Liver (tissue), 3 donors: ENCODE results near the gene RBPJ.

Experiments used
- EGR1 ChIP-seq, 2 donors: IDR thresholded peaks; 2 replicates each; pipeline ENCODE4 v1.6.1; 2016 to 2018; ENCODE audit warnings: antibody characterized with exemption in 2 of 2, low read depth in 2 of 2
- FOXA1 ChIP-seq: IDR thresholded peaks from 2 replicates; pipeline ENCODE4 v1.6.1; 2016; ENCODE audit warnings: antibody characterized with exemption
- GABPA ChIP-seq, 2 donors: IDR thresholded peaks in 1 of 2; conservative IDR thresholded peaks in 1 of 2; 2 replicates each; pipeline ENCODE4 v1.6.1; 2016; ENCODE audit warnings: antibody characterized with exemption in 2 of 2, mild to moderate bottlenecking in 1 of 2, moderate library complexity in 1 of 2
- NR2F2 ChIP-seq: IDR thresholded peaks from 2 replicates; pipeline ENCODE4 v1.6.1; 2016; ENCODE audit warnings: antibody characterized with exemption
- RAD21 ChIP-seq, 2 donors: IDR thresholded peaks; 2 replicates each; pipeline ENCODE4 v1.6.1; 2016; ENCODE audit warnings: antibody characterized with exemption in 2 of 2, mild to moderate bottlenecking in 2 of 2
- RXRA ChIP-seq, 2 donors: IDR thresholded peaks; 2 replicates each; pipeline ENCODE4 v1.6.1; 2017 to 2018; ENCODE audit warnings: antibody characterized with exemption in 2 of 2, mild to moderate bottlenecking in 1 of 2
- SP1 ChIP-seq: IDR thresholded peaks from 2 replicates; pipeline ENCODE4 v1.6.1; 2018; ENCODE audit warnings: antibody characterized with exemption, mild to moderate bottlenecking
- TAF1 ChIP-seq: conservative IDR thresholded peaks from 2 replicates; pipeline ENCODE4 v1.6.1; 2016; ENCODE audit warnings: antibody characterized with exemption, mild to moderate bottlenecking
- YY1 ChIP-seq: IDR thresholded peaks from 2 replicates; pipeline ENCODE4 v1.6.1; 2016; ENCODE audit warnings: antibody characterized with exemption, mild to moderate bottlenecking
- TF ChIP-seq, protein P1 (sequence below): fragments of 150-350 bp; IDR thresholded peaks from 2 replicates; pipeline ENCODE4 v1.5.1; 2017; ENCODE audit warnings: improper control_type of control experiment, low read depth, low read length; ENCODE audit not compliant: missing input control
- TF ChIP-seq, protein P2 (sequence below): IDR thresholded peaks from 2 replicates; pipeline ENCODE4 v1.6.1; 2016; ENCODE audit warnings: antibody characterized with exemption, mild to moderate bottlenecking
- TF ChIP-seq, protein P3 (sequence below): IDR thresholded peaks from 2 replicates; pipeline ENCODE4 v1.6.1; 2016; ENCODE audit warnings: antibody characterized with exemption
- donor health status: healthy.
- donor health status: healthy.

DNA sequence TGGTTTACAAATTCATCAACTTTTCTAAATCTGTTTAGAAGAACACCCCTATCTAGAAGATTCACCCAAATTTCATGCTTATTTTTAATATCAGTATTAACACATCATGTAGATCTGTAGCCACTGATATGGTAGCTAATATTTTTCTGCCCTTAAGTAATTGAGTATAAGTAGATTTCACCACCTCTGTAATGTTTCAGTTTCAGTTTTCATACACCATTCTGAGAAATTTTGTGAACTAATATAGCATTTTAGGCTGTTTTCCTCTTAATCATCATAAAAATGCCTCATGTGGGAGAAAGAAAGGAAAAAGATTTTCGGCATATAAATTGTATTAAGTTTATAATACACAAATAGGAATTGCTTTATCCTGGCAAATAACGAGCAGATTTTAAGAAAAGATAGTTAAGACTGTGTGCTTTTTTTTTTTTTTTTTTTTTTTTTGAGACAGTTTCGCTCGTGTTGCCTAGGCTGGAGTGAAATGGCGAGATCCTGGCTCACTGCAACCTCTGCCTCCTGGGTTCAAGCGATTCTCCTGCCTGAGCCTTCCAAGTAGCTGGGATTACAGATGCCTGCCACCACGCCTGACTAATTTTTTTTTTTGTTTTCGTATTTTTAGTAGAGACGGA, 21.4 kb upstream of the RBPJ start:
- TF ChIP-seq, protein P1, sequence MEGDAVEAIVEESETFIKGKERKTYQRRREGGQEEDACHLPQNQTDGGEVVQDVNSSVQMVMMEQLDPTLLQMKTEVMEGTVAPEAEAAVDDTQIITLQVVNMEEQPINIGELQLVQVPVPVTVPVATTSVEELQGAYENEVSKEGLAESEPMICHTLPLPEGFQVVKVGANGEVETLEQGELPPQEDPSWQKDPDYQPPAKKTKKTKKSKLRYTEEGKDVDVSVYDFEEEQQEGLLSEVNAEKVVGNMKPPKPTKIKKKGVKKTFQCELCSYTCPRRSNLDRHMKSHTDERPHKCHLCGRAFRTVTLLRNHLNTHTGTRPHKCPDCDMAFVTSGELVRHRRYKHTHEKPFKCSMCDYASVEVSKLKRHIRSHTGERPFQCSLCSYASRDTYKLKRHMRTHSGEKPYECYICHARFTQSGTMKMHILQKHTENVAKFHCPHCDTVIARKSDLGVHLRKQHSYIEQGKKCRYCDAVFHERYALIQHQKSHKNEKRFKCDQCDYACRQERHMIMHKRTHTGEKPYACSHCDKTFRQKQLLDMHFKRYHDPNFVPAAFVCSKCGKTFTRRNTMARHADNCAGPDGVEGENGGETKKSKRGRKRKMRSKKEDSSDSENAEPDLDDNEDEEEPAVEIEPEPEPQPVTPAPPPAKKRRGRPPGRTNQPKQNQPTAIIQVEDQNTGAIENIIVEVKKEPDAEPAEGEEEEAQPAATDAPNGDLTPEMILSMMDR: no peak
- no peak for TF ChIP-seq SP1
- TF ChIP-seq RAD21 (IDR thresholded peaks at IDR 0.05): no peak
- TF ChIP-seq, protein P2, sequence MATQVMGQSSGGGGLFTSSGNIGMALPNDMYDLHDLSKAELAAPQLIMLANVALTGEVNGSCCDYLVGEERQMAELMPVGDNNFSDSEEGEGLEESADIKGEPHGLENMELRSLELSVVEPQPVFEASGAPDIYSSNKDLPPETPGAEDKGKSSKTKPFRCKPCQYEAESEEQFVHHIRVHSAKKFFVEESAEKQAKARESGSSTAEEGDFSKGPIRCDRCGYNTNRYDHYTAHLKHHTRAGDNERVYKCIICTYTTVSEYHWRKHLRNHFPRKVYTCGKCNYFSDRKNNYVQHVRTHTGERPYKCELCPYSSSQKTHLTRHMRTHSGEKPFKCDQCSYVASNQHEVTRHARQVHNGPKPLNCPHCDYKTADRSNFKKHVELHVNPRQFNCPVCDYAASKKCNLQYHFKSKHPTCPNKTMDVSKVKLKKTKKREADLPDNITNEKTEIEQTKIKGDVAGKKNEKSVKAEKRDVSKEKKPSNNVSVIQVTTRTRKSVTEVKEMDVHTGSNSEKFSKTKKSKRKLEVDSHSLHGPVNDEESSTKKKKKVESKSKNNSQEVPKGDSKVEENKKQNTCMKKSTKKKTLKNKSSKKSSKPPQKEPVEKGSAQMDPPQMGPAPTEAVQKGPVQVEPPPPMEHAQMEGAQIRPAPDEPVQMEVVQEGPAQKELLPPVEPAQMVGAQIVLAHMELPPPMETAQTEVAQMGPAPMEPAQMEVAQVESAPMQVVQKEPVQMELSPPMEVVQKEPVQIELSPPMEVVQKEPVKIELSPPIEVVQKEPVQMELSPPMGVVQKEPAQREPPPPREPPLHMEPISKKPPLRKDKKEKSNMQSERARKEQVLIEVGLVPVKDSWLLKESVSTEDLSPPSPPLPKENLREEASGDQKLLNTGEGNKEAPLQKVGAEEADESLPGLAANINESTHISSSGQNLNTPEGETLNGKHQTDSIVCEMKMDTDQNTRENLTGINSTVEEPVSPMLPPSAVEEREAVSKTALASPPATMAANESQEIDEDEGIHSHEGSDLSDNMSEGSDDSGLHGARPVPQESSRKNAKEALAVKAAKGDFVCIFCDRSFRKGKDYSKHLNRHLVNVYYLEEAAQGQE: no peak
- no peak for TF ChIP-seq TAF1
- no peak for TF ChIP-seq RXRA (IDR thresholded peaks at IDR 0.05)
- no peak for TF ChIP-seq YY1
- no peak for TF ChIP-seq FOXA1
- TF ChIP-seq GABPA (IDR thresholded peaks at IDR 0.05 in 1 of 2, conservative IDR thresholded peaks at IDR 0.05 in 1 of 2): no peak
- no peak for TF ChIP-seq EGR1 (IDR thresholded peaks at IDR 0.05; ENCODE audit: low read depth in 2 of 2)
- TF ChIP-seq, protein P3, sequence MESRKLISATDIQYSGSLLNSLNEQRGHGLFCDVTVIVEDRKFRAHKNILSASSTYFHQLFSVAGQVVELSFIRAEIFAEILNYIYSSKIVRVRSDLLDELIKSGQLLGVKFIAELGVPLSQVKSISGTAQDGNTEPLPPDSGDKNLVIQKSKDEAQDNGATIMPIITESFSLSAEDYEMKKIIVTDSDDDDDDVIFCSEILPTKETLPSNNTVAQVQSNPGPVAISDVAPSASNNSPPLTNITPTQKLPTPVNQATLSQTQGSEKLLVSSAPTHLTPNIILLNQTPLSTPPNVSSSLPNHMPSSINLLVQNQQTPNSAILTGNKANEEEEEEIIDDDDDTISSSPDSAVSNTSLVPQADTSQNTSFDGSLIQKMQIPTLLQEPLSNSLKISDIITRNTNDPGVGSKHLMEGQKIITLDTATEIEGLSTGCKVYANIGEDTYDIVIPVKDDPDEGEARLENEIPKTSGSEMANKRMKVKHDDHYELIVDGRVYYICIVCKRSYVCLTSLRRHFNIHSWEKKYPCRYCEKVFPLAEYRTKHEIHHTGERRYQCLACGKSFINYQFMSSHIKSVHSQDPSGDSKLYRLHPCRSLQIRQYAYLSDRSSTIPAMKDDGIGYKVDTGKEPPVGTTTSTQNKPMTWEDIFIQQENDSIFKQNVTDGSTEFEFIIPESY: no peak
- TF ChIP-seq NR2F2: no peak
